ENCODE data around the gene SETSIP. TPM values are rescaled to one million over a fixed set of nuclear protein-coding genes. Genes with fewer than 3 reads are reported as not detected.

The SETSIP gene
- total and polyA plus RNA-seq, 4 donors: 0.10 TPM; not detected in 3

- H3K36me3 ChIP-seq (ENCODE audit: control insufficient read depth in 4 of 4, insufficient read depth in 4 of 4, low read length in 4 of 4): no peaks in the 10 kb centered on the region
- WGBS, 2 donors: 90 to 94% methylated on average over 2 of the region's 2 CpGs
Observed at GRCh38 chr1:92038695-92039346, 36.4 kb downstream of the SETSIP start.

GRCh38 chr1:92037400-92037799, 37.8 kb downstream of the SETSIP start:
- H3K4me3 ChIP-seq: no peak overlapping the region
- no peak for ATAC-seq (ENCODE audit: insufficient read depth, low FRiP score)
- DNase-seq: peak; percentile 40 to 61 (median 51)

More at GRCh38 chr1:92038695-92039346, 36.4 kb downstream of the SETSIP start:
- no peak overlapping the region for H3K4me3 ChIP-seq
- TF ChIP-seq CTCF (IDR thresholded peaks at IDR 0.05; ENCODE audit: control extremely low read depth, extremely low read depth): no peak
- no peak overlapping the region for H3K9ac ChIP-seq (ENCODE audit: insufficient read depth in 1 of 2, low read length in 2 of 2)
- H3K4me1 ChIP-seq (ENCODE audit: control insufficient read depth in 5 of 5, insufficient read depth in 5 of 5, low read length in 5 of 5): peaks cover 0 to 8% (median 0%) of the 10 kb centered on the region in 5 donors
- no peaks in the 10 kb centered on the region for H3K9me3 ChIP-seq (ENCODE audit: control insufficient read depth in 4 of 4, insufficient read depth in 3 of 4, low read length in 3 of 4)
- H3K27ac ChIP-seq (ENCODE audit: low read depth in 1 of 2, low read length in 1 of 2): no peak overlapping the region
- ATAC-seq (ENCODE audit: insufficient read depth, low FRiP score): no peak
- no peak for DNase-seq
- no peaks in the 10 kb centered on the region for H3K27me3 ChIP-seq (ENCODE audit: control insufficient read depth in 3 of 3, insufficient read depth in 3 of 3, low read length in 2 of 3)

GRCh38 chr1:92031281-92032110, 43.7 kb downstream of the SETSIP start:
- ATAC-seq (ENCODE audit: insufficient read depth, low FRiP score): no peak
- H3K9me3 ChIP-seq (ENCODE audit: control insufficient read depth in 4 of 4, insufficient read depth in 3 of 4, low read length in 3 of 4): no peaks in the 10 kb centered on the region
- H3K27ac ChIP-seq (ENCODE audit: low read depth in 1 of 2, low read length in 1 of 2): no peak overlapping the region
- H3K27me3 ChIP-seq (ENCODE audit: control insufficient read depth in 3 of 3, insufficient read depth in 3 of 3, low read length in 2 of 3): peaks cover 0 to 6% (median 0%) of the 10 kb centered on the region in 3 donors
- no peak overlapping the region for H3K9ac ChIP-seq (ENCODE audit: insufficient read depth in 1 of 2, low read length in 2 of 2)
- no peak for TF ChIP-seq CTCF (IDR thresholded peaks at IDR 0.05; ENCODE audit: control extremely low read depth, extremely low read depth)
- H3K4me3 ChIP-seq: no peak overlapping the region
- H3K36me3 ChIP-seq (ENCODE audit: control insufficient read depth in 4 of 4, insufficient read depth in 4 of 4, low read length in 4 of 4): no peaks in the 10 kb centered on the region
- WGBS, 2 donors: 80 to 86% methylated on average over 6 of the region's 6 CpGs
- DNase-seq: no peak
- peaks cover 0 to 5% (median 3%) of the 10 kb centered on the region in 5 donors for H3K4me1 ChIP-seq (ENCODE audit: control insufficient read depth in 5 of 5, insufficient read depth in 5 of 5, low read length in 5 of 5)

More at GRCh38 chr1:92037400-92037799, 37.8 kb downstream of the SETSIP start:
- TF ChIP-seq CTCF (IDR thresholded peaks at IDR 0.05; ENCODE audit: control extremely low read depth, extremely low read depth): no peak
- H3K27ac ChIP-seq (ENCODE audit: low read depth in 1 of 2, low read length in 1 of 2): no peak overlapping the region
- H3K27me3 ChIP-seq (ENCODE audit: control insufficient read depth in 3 of 3, insufficient read depth in 3 of 3, low read length in 2 of 3): no peaks in the 10 kb centered on the region
- peaks cover 0 to 8% (median 0%) of the 10 kb centered on the region in 5 donors for H3K4me1 ChIP-seq (ENCODE audit: control insufficient read depth in 5 of 5, insufficient read depth in 5 of 5, low read length in 5 of 5)
- no peaks in the 10 kb centered on the region for H3K9me3 ChIP-seq (ENCODE audit: control insufficient read depth in 4 of 4, insufficient read depth in 3 of 4, low read length in 3 of 4)
- no peak overlapping the region for H3K9ac ChIP-seq (ENCODE audit: insufficient read depth in 1 of 2, low read length in 2 of 2)
- H3K36me3 ChIP-seq (ENCODE audit: control insufficient read depth in 4 of 4, insufficient read depth in 4 of 4, low read length in 4 of 4): no peaks in the 10 kb centered on the region
- 72 to 89% methylated on average over 6 of the region's 6 CpGs for WGBS, 2 donors
